GM12864 (cell line): ENCODE results near the gene SUGP2.
A peak's percentile ranks its signal among the peaks of the same experiment; 100 is the strongest.
"Not testable (repeated sequence)": the region's sequence is repeated elsewhere in the genome, so short reads cannot be mapped to it uniquely, and the experiment has no call there.

Experiments
- DNase-seq: peaks from one replicate; pipeline ENCODE4 v3.0.0-alpha.2; 2011; ENCODE audit warnings: low read depth
- H3K4me3 ChIP-seq: 2 replicates; pipeline ENCODE4 v1.5.1; 2011; ENCODE audit warnings: mild to moderate bottlenecking, low read depth, low read length, control low read depth
- TF ChIP-seq, protein P1 (sequence below): IDR thresholded peaks from 2 replicates; pipeline ENCODE4 v1.5.1; 2011; ENCODE audit warnings: low read depth, mild to moderate bottlenecking, moderate library complexity, low read length, control low read depth, inconsistent platforms; ENCODE audit errors: missing control alignments

Gene SUGP2

DNA sequence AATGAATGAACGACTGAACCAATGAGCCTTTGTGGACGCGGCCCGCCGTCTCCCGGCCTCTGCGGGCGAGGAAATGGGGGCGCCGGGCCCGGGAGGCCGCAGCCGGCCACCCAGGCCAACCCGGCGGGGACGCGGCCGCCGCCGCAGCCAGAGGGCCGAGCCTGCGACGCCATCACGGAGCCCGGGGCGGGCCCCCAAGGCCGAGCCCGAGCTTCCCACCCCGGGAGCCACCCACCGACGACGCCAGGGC is 216 bp downstream of the SUGP2 start:
- no peak for DNase-seq
- TF ChIP-seq, protein P1, sequence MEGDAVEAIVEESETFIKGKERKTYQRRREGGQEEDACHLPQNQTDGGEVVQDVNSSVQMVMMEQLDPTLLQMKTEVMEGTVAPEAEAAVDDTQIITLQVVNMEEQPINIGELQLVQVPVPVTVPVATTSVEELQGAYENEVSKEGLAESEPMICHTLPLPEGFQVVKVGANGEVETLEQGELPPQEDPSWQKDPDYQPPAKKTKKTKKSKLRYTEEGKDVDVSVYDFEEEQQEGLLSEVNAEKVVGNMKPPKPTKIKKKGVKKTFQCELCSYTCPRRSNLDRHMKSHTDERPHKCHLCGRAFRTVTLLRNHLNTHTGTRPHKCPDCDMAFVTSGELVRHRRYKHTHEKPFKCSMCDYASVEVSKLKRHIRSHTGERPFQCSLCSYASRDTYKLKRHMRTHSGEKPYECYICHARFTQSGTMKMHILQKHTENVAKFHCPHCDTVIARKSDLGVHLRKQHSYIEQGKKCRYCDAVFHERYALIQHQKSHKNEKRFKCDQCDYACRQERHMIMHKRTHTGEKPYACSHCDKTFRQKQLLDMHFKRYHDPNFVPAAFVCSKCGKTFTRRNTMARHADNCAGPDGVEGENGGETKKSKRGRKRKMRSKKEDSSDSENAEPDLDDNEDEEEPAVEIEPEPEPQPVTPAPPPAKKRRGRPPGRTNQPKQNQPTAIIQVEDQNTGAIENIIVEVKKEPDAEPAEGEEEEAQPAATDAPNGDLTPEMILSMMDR = no peak
- H3K4me3 ChIP-seq = peak overlapping the region; percentile 91

DNA sequence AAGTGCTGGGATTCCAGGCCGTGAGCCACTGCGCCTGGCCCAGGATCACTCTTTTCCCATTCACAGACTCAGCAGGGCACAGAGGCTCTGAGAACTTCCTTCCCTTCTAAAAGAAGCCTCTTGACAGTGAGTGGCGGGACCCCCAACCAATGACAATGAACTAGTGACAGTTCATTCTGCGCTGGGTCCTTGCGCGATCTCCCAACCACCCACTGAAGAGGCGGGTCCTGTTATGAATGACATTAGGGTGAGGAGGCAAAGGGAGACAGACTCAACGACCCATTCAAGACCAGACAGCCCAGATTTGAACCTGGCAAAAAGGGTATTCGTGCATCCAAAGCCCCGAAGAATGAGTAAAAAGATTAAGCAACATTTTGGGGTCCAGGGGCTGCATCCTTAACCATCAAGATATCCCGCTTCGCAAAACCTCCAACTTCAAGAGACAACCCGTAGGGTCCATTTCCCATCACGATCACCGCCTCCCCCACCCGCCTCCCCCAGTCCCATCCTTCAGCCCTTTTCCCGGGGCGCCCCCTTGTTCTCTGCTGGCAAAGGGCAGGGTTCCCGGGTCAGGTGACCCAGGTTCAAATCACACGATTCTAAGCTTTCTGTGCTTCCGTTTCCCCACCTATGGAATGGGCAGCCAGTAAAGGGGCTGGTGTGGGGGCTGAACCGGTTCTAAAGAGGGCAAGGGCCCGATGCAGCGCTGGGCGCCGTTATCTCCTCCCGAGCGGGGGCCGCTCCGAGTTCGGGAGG is 719 bp downstream of the SUGP2 start:
- DNase-seq = peak; percentile 78
- TF ChIP-seq, protein P1 = no peak
- peak overlapping the region; percentile 91 for H3K4me3 ChIP-seq

DNA sequence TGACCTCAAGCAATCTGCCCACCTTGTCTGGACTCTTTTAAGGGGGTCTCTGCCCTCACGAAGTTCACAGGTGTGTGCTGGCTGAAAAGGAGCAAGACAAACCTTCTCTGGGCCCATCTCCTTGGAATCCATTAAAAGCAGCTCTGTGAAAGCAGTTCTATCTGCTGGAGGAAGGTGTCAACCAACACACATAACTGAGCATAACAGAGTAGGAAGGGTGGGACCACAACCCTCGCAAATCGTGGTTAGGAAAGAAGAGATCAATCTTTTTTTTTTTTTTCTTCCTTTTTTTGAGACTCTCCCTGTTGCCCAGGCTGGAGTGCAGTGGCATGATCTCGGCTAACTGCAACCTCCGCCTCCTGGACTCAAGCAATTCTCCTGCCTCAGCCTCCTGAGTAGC is 1.4 kb downstream of the SUGP2 start:
- H3K4me3 ChIP-seq = peak overlapping the region; percentile 91; the same call in 1 of the 2 replicates
- TF ChIP-seq, protein P1 = no peak
- DNase-seq = no peak

DNA sequence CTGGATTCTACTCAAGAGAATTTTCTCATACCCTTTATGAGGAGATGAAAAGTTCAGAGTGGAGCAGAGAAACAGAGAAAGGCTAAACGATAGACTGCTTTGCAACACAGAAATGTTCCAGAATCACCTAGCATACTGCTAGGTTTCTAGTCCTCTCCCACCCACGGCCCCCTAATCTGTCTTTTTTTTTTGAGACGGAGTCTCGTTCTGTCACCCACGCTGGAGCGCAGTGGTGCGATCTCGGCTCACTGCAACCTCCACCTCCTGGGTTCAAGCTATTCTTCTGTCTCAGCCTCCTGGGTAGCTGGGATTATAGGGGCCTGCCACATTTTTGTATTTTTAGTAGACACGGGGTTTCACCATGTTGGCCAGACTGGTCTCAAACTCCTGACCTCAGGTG is 4.8 kb downstream of the SUGP2 start:
- no peak for DNase-seq
- H3K4me3 ChIP-seq = no peak overlapping the region
- TF ChIP-seq, protein P1 = no peak

DNA sequence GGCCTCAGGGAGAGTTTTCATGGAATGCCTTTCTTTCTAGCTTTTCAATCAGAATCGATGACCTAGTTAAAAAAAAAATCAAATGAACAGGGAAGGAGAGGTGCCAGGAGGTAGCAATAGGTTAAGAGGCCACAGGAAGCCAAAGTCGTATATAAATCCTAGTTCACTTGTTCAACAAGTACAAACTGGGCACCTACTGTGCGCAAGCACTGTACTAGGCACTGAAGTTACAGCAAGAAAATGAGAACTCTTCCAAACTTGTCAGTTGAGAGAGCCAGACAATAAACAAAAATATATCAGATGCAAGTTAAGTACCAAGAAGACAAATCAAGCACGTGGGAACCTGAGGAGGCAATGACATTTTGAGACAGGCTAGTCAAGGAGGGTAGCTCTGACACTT is 6.1 kb downstream of the SUGP2 start:
- no peak for DNase-seq
- TF ChIP-seq, protein P1 = no peak

DNA sequence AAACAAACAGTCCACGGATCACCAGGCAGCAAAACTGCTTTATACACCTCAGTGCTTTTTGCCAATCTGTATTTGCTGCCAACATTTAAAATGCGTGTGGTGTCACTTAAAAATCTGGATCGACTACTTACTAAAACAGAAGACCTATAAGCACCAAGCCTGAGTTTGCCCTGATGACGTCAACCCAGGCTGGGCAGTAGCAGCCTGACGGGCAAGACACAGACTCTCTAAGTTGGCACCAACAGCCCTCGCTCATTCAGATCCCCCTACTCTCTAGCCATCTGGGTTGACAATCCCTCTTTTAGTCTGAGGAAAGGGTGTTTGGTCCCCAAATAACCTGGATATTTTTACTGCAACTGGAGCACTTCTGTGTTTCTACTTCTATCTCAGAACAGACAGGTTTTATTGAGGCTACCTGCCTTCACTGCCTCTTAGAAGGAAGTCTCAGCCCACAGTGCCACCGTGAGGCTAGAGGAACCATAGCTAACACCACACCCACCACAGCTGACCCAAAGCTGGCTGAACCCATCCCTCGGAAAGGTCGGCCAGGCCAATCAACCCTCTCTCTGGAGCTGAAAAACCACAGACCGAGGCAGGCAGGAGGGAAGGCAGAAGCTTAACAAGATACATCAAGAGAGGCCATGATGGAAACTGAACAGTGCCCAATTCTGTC is 6.9 kb downstream of the SUGP2 start:
- TF ChIP-seq, protein P1 = no peak
- H3K4me3 ChIP-seq = no peak overlapping the region
- no peak for DNase-seq

More for the DNA sequence above, 6.1 kb downstream of the SUGP2 start:
- no peak overlapping the region for H3K4me3 ChIP-seq

DNA sequence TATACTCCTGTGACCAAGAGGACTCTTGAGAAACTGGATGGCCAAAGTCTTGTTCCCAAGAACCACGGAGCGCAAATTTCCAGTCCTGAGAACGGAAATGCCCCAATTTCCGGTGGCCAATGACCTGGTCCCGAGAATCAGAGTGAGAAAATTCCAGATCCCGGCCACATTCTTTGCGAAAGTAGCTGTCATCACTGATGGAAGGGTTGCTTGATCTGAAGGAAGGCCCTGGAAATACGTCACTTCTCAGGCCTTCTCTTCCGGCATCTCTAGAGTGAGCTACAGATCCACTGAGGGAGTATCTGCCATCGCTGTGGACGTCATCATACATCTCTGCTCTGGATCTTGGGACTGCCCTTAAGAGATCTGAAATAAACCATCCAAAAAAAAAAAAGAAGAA is 7.5 kb downstream of the SUGP2 start:
- no peak overlapping the region for H3K4me3 ChIP-seq
- TF ChIP-seq, protein P1 = no peak
- DNase-seq = no peak

DNA sequence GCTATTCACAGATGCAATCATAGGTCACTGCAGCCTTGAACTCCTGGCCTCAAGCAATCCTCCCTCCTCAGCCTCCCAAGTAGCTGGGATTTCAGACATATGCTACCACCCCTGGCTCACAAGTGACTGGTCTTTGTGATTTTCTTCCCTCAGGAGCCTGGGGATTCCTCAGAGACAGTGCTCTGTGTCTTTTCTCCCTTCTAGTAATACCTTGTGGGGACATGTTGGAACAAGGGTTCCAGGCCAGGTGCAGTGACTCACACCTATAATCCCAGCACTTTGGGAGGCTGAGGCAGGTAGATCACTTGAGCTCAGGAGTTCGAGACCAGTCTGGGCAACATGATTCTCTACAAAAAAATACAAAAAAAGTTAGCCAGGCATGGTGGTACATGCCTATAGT is 9.9 kb downstream of the SUGP2 start:
- DNase-seq, H3K4me3 ChIP-seq: not testable (repeated sequence)
